ENCODE measurements around the gene SPSB4. TPM values are rescaled to one million over a fixed set of nuclear protein-coding genes. Genes with fewer than 3 reads are reported as not detected.

SPSB4 gene
- total and polyA plus RNA-seq, 2 donors (not counting 3 experiments of a cell fraction or from before 2014, with no cell fraction given), result 0.06 to 0.22 TPM

GRCh38 chr3:141167681-141168080 is 116.5 kb downstream of the SPSB4 start:
- no peak for FAIRE-seq
- H3K9ac ChIP-seq (replicated peaks; ENCODE audit: extremely low read depth, insufficient read depth, low read length), result no peak overlapping the region
- H3K4me1 ChIP-seq (ENCODE audit: control insufficient read depth, extremely low read depth, insufficient read depth, low read length), result no peaks in the 10 kb centered on the region
- H3K27ac ChIP-seq (ENCODE audit: insufficient read depth, low read depth, low read length), result no peak overlapping the region
- TF ChIP-seq JUN (IDR thresholded peaks at IDR 0.05; ENCODE audit: borderline replicate concordance, insufficient read depth, insufficient read length, low read depth) (no peak), GATA2 (IDR thresholded peaks at IDR 0.05; ENCODE audit: insufficient read depth, insufficient read length, low read depth, low read length) (no peak), EZH2 (IDR thresholded peaks at IDR 0.05; ENCODE audit: borderline replicate concordance, low read depth, low read length, severe bottlenecking) (no peak), MYC (IDR thresholded peaks at IDR 0.05; ENCODE audit: low read depth, low read length) (no peak), FOS (IDR thresholded peaks at IDR 0.05; ENCODE audit: borderline replicate concordance, insufficient read depth, low read length) (no peak), POLR2AphosphoS5 (IDR thresholded peaks at IDR 0.05; ENCODE audit: insufficient read depth, low read depth, low read length) (no peak), MAX (IDR thresholded peaks at IDR 0.05; ENCODE audit: insufficient read depth, insufficient read length) (no peak), POLR2A (IDR thresholded peaks at IDR 0.05; ENCODE audit: low read depth, low read length) (no peak)
- TF ChIP-seq, protein P1, sequence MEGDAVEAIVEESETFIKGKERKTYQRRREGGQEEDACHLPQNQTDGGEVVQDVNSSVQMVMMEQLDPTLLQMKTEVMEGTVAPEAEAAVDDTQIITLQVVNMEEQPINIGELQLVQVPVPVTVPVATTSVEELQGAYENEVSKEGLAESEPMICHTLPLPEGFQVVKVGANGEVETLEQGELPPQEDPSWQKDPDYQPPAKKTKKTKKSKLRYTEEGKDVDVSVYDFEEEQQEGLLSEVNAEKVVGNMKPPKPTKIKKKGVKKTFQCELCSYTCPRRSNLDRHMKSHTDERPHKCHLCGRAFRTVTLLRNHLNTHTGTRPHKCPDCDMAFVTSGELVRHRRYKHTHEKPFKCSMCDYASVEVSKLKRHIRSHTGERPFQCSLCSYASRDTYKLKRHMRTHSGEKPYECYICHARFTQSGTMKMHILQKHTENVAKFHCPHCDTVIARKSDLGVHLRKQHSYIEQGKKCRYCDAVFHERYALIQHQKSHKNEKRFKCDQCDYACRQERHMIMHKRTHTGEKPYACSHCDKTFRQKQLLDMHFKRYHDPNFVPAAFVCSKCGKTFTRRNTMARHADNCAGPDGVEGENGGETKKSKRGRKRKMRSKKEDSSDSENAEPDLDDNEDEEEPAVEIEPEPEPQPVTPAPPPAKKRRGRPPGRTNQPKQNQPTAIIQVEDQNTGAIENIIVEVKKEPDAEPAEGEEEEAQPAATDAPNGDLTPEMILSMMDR (IDR thresholded peaks at IDR 0.05; ENCODE audit: extremely low read depth in 1 of 2, insufficient read depth in 1 of 2, low read depth in 1 of 2, low read length in 2 of 2), result no peak
- no TSS peak for BruUV-seq (replicated peaks)
- no peak overlapping the region for H3K4me2 ChIP-seq (ENCODE audit: insufficient read depth, low read length)
- H3K4me3 ChIP-seq (replicated peaks in 1 of 3; ENCODE audit: insufficient read depth in 1 of 3, low read depth in 1 of 3, low read length in 3 of 3), result no peak overlapping the region
- H3K9me3 ChIP-seq (replicated peaks; ENCODE audit: control insufficient read depth, insufficient read depth, low read length), result no peaks in the 10 kb centered on the region
- H2AFZ ChIP-seq (ENCODE audit: low read depth, low read length), result no peak overlapping the region
- CTCF ChIA-PET, result no interaction called here
- H3K9me1 ChIP-seq (replicated peaks; ENCODE audit: control insufficient read depth, extremely low read depth, insufficient read depth, low read length), result no peaks in the 10 kb centered on the region
- DNase-seq (ENCODE audit: low read depth, low spot score), result no peak
- intact Hi-C loops (cut with micrococcal nuclease), result no loop called here
- POLR2A ChIA-PET, result no interaction called here
- H3K36me3 ChIP-seq (ENCODE audit: control insufficient read depth in 2 of 2, extremely low read depth in 1 of 2, insufficient read depth in 2 of 2, low read length in 2 of 2), result no peaks in the 10 kb centered on the region
- dilution Hi-C loops (cut with MboI; ENCODE audit: extremely low pct_ligation_motif_present, low sequenced_read_pairs), result no loop called here
- no peaks in the 10 kb centered on the region for H3K79me2 ChIP-seq (ENCODE audit: control insufficient read depth, insufficient read depth, low read length)
- no peaks in the 10 kb centered on the region for H3K27me3 ChIP-seq (ENCODE audit: control insufficient read depth in 2 of 2, insufficient read depth in 2 of 2, low read length in 2 of 2)
- no peaks in the 10 kb centered on the region for H4K20me1 ChIP-seq (replicated peaks; ENCODE audit: control insufficient read depth, extremely low read depth, insufficient read depth, low read length)
